Uterus (tissue), 4 donors: ENCODE measurements around the gene LMBRD1. TPM values are rescaled to one million over a fixed set of nuclear protein-coding genes. Genes with fewer than 3 reads are reported as not detected.

Experiments
- DNase-seq, 2 donors: peaks; one replicate each; pipeline ENCODE4 v3.0.0-alpha.2; 2019 to 2020
- H3K27ac ChIP-seq, 2 donors: fragments of 200-600 bp; sonication (generic); 1 replicate in 1 of 2; 2 replicates in 1 of 2; pipeline ENCODE4 v1.5.1; 2016 to 2018
- H3K27me3 ChIP-seq, 2 donors: fragments of 200-600 bp; sonication (generic); one replicate each; pipeline ENCODE4 v1.5.1; 2018 to 2019; ENCODE audit warnings: control low read depth in 1 of 2
- H3K36me3 ChIP-seq, 2 donors: fragments of 200-600 bp; sonication (generic); one replicate each; pipeline ENCODE4 v1.5.1; 2019; ENCODE audit warnings: control low read depth in 1 of 2
- H3K4me1 ChIP-seq, 2 donors: fragments of 200-600 bp; sonication (generic); one replicate each; pipeline ENCODE4 v1.5.1; 2018 to 2019; ENCODE audit warnings: control low read depth in 1 of 2
- H3K4me3 ChIP-seq, 2 donors: fragments of 200-600 bp; sonication (generic); 1 replicate in 1 of 2; 2 replicates in 1 of 2; pipeline ENCODE4 v1.5.1; 2018 to 2019; ENCODE audit warnings: mild to moderate bottlenecking in 1 of 2
- H3K9me3 ChIP-seq, 2 donors: fragments of 200-600 bp; sonication (generic); one replicate each; pipeline ENCODE4 v1.5.1; 2019; ENCODE audit warnings: control low read depth in 1 of 2
- CTCF ChIP-seq, 4 experiments: fragments of 200-600 bp in 2 of 4; fragments of 450-650 bp in 2 of 4; sonication (generic) in 2 of 4; IDR thresholded peaks; one replicate each; pipeline ENCODE4 v1.5.1; 2016 to 2019; ENCODE audit warnings: antibody characterized with exemption in 4 of 4, mild to moderate bottlenecking in 2 of 4, moderate library complexity in 1 of 4
- POLR2A ChIP-seq, 2 donors: fragments of 450-650 bp; IDR thresholded peaks; one replicate each; pipeline ENCODE4 v1.6.1; 2016; ENCODE audit warnings: antibody characterized with exemption in 2 of 2, mild to moderate bottlenecking in 1 of 2, moderate library complexity in 1 of 2
- intact Hi-C: fragments of 100-400 bp; cut with DNase I; formaldehyde crosslinking; loops from one replicate; pipeline ENCODE4 v1.15.1; 2023; ENCODE audit warnings: low total_unique reads
- total RNA-seq, 4 donors: library from RNA; depleted of rRNA in 3 of 4; stranded (reverse); fragments of >200 nt in 3 of 4; gene quantifications; one replicate each; pipeline versions ENCODE4 v1.1.0 to v1.2.4, GENCODE V29; 2014 to 2023
- donor health status: DM: yes; HTN: yes; CAD: no.

The LMBRD1 gene
- 10 to 100 TPM; 16.9 to 82.4 (median 69.9) TPM for total RNA-seq

GRCh38 chr6:69796642-69797390 lies at the start of gene LMBRD1:
Gene LMBRD1 (minus strand): TSS chr6:69797010. CDS start chr6:69796881, 129 bp downstream.
- TF ChIP-seq CTCF (IDR thresholded peaks at IDR 0.05) (peak; percentile 71 to 78 (median 74)), POLR2A (IDR thresholded peaks at IDR 0.05) (peak in 1 of 2 donors; percentile 14)
- DNase-seq = peak; percentile 94 to 96
- Histone ChIP-seq H3K4me1 (no peaks in the 10 kb centered on the region), H3K4me3 (peak within 1 kb of the TSS; percentile 54 to 75), H3K27me3 (no peaks in the 10 kb centered on the region), H3K9me3 (no peaks in the 10 kb centered on the region), H3K27ac (peak within 1 kb of the TSS; percentile 95), H3K36me3 (no peaks in the 10 kb centered on the region)
- intact Hi-C loops = no loop called here

- no peak for DNase-seq
- H3K9me3 ChIP-seq = no peaks in the 10 kb centered on the region
- no peaks in the 10 kb centered on the region for H3K36me3 ChIP-seq
- no peaks in the 10 kb centered on the region for H3K4me1 ChIP-seq
- H3K4me3 ChIP-seq = no peak overlapping the region
- intact Hi-C loops = no loop called here
- H3K27ac ChIP-seq = no peak overlapping the region
- TF ChIP-seq POLR2A (IDR thresholded peaks at IDR 0.05) = no peak
- TF ChIP-seq CTCF (IDR thresholded peaks at IDR 0.05) = no peak
- no peaks in the 10 kb centered on the region for H3K27me3 ChIP-seq
Observed at GRCh38 chr6:69846312-69846711, 49.5 kb upstream of the LMBRD1 start.

GRCh38 chr6:69843189-69843588 lies 46.4 kb upstream of the LMBRD1 start:
- no peak overlapping the region for H3K27ac ChIP-seq
- TF ChIP-seq POLR2A (IDR thresholded peaks at IDR 0.05) = no peak
- TF ChIP-seq CTCF (IDR thresholded peaks at IDR 0.05) = no peak
- intact Hi-C loops = no loop called here

GRCh38 chr6:69841862-69842261 lies 45.1 kb upstream of the LMBRD1 start:
- H3K36me3 ChIP-seq = no peaks in the 10 kb centered on the region
- H3K9me3 ChIP-seq = no peaks in the 10 kb centered on the region
- H3K4me1 ChIP-seq = no peaks in the 10 kb centered on the region
- no peaks in the 10 kb centered on the region for H3K27me3 ChIP-seq
- intact Hi-C loops = no loop called here
- no peak overlapping the region for H3K27ac ChIP-seq
- no peak for DNase-seq
- H3K4me3 ChIP-seq = no peak overlapping the region
- no peak for TF ChIP-seq POLR2A (IDR thresholded peaks at IDR 0.05)
- no peak for TF ChIP-seq CTCF (IDR thresholded peaks at IDR 0.05)

More at GRCh38 chr6:69843189-69843588, 46.4 kb upstream of the LMBRD1 start:
- no peaks in the 10 kb centered on the region for H3K4me1 ChIP-seq
- no peaks in the 10 kb centered on the region for H3K36me3 ChIP-seq
- no peaks in the 10 kb centered on the region for H3K27me3 ChIP-seq
- H3K4me3 ChIP-seq = no peak overlapping the region
- H3K9me3 ChIP-seq = no peaks in the 10 kb centered on the region
- no peak for DNase-seq

- intact Hi-C loops = no loop called here
- Histone ChIP-seq H3K4me1 (no peaks in the 10 kb centered on the region), H3K9me3 (no peaks in the 10 kb centered on the region), H3K27ac (no peak overlapping the region), H3K27me3 (no peaks in the 10 kb centered on the region), H3K36me3 (no peaks in the 10 kb centered on the region), H3K4me3 (no peak overlapping the region)
- TF ChIP-seq POLR2A (IDR thresholded peaks at IDR 0.05) (no peak), CTCF (IDR thresholded peaks at IDR 0.05) (peak; percentile 49 to 69 (median 56))
- no peak for DNase-seq
Observed at GRCh38 chr6:69835414-69836179, 38.8 kb upstream of the LMBRD1 start.
